Measurements from ENCODE around the gene FURIN. TPM values are rescaled to one million over a fixed set of nuclear protein-coding genes. Genes with fewer than 3 reads are reported as not detected.

The FURIN gene
- total and polyA plus RNA-seq, 2 of the 8 experiments (the other 6 are each of a cell fraction or from before 2014, with no cell fraction given): 15.8 to 32.1 TPM

DNA sequence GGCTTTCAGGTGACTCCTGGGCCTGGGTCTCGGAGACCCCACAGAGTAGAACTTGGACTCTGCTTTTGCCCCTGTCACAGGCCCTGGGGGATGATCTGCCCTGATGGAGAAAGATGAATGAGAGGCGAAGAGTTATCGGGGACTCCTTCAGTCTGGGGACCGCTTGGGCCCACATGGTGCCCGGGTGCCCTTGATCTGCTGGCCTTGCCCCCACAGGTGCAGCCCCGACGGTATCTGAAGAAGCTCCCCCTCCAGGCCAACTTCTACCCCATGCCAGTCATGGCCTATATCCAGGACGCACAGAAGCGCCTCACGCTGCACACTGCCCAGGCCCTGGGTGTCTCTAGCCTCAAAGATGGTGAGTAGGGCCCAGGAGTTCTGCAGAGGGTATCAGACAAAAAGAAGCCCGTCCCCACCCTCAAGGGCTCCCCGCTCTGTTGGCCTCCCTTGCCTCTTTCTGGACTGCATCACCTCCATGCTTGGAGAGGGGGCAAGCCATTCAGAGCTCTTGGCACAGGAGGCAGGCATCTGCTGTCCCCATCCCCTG lies 45.1 kb downstream of the FURIN start (continued):
- TF ChIP-seq EP300 (IDR thresholded peaks at IDR 0.05; ENCODE audit: borderline replicate concordance in 1 of 2, low read depth in 2 of 2, low read length in 2 of 2): no peak
- no peak for TF ChIP-seq FOSL1 (IDR thresholded peaks at IDR 0.05; ENCODE audit: insufficient read depth, low read depth, low read length)

Measured in H1 (cell line).